Measurements from ENCODE around the gene ECI2.

DNA sequence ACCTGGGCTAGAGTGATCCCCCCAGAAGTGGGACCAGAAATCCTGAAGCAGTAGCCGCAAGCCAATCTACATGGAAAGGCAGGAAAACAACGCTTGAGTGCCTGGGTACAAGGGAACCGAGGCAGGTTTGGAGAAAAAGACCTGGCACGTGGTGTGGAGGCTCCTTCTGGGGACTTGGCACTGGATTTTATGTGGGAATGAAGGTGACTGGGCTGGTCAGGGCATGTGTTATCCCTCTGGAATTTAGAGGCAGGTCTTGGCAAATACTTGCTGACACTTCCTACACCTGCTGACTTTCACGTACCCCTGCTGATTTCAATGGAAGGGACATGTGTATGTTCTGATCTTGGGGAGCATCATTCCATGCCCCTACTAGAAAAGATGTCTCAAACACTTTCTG, 31.4 kb downstream of the ECI2 start:
- TF ChIP-seq POLR2A (IDR thresholded peaks at IDR 0.05): no peak
- TF ChIP-seq, protein P1, sequence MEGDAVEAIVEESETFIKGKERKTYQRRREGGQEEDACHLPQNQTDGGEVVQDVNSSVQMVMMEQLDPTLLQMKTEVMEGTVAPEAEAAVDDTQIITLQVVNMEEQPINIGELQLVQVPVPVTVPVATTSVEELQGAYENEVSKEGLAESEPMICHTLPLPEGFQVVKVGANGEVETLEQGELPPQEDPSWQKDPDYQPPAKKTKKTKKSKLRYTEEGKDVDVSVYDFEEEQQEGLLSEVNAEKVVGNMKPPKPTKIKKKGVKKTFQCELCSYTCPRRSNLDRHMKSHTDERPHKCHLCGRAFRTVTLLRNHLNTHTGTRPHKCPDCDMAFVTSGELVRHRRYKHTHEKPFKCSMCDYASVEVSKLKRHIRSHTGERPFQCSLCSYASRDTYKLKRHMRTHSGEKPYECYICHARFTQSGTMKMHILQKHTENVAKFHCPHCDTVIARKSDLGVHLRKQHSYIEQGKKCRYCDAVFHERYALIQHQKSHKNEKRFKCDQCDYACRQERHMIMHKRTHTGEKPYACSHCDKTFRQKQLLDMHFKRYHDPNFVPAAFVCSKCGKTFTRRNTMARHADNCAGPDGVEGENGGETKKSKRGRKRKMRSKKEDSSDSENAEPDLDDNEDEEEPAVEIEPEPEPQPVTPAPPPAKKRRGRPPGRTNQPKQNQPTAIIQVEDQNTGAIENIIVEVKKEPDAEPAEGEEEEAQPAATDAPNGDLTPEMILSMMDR (IDR thresholded peaks at IDR 0.05): no peak

Data from esophagus squamous epithelium (tissue), 4 donors.